H1 (cell line): Measurements from ENCODE around the gene SMAP1. TPM values are rescaled to one million over a fixed set of nuclear protein-coding genes. Genes with fewer than 3 reads are reported as not detected.

Source experiments
- CTCF ChIA-PET: fragments of 300-600 bp; sonication (Branson Sonifier 250); formaldehyde crosslinking; loops from one replicate; lab custom pipeline; 2021; ENCODE audit not compliant: partially characterized antibody; lab: Charles Lee
- POLR2A ChIA-PET: fragments of 300-600 bp; sonication (Branson Sonifier 250); formaldehyde crosslinking; loops from one replicate; lab custom pipeline; 2021; ENCODE audit warnings: inconsistent platforms; ENCODE audit not compliant: partially characterized antibody; lab: Charles Lee
- DNase-seq, 2 experiments: peaks; one replicate each; pipeline versions ENCODE4 v3.0.0 to v3.0.0-alpha.2; 2010 to 2022; ENCODE audit warnings: low spot score in 2 of 2, low read depth in 1 of 2, mixed read lengths in 1 of 2
- FAIRE-seq: peaks from 2 replicates; lab custom pipeline; 2011; peaks lifted over from hg19 to GRCh38; lab: Jason Lieb, UNC
- H2AFZ ChIP-seq: 2 replicates; pipeline ENCODE4 v1.8.1; 2012; ENCODE audit warnings: low read length, inconsistent platforms
- H2AK5ac ChIP-seq: 2 replicates; pipeline ENCODE4 v1.6.1; 2013; ENCODE audit warnings: low read depth, low read length
- H2BK120ac ChIP-seq: replicated peaks from 2 replicates; pipeline ENCODE3; 2013; ENCODE audit warnings: low read depth, low read length, inconsistent platforms
- H2BK12ac ChIP-seq: 2 replicates; pipeline ENCODE4 v1.6.1; 2013; ENCODE audit warnings: low read depth, low read length
- H2BK15ac ChIP-seq: 2 replicates; pipeline ENCODE4 v1.6.1; 2013; ENCODE audit warnings: low read length
- H2BK20ac ChIP-seq: 2 replicates; pipeline ENCODE4 v1.6.1; 2013; ENCODE audit warnings: low read length
- H2BK5ac ChIP-seq: 2 replicates; pipeline ENCODE4 v1.6.1; 2013; ENCODE audit warnings: low read depth, low read length
- H3K14ac ChIP-seq: 2 replicates; pipeline ENCODE4 v1.6.1; 2013; ENCODE audit warnings: inconsistent platforms; ENCODE audit not compliant: insufficient read length
- H3K18ac ChIP-seq: 2 replicates; pipeline ENCODE4 v1.6.1; 2013; ENCODE audit warnings: low read length; ENCODE audit errors: extremely low read depth
- H3K23ac ChIP-seq: 2 replicates; pipeline ENCODE4 v1.6.1; 2013; ENCODE audit warnings: inconsistent platforms; ENCODE audit not compliant: insufficient read length
- H3K23me2 ChIP-seq: 2 replicates; pipeline ENCODE4 v1.6.1; 2013; ENCODE audit warnings: low read depth, low read length
- H3K27ac ChIP-seq: 2 replicates; pipeline ENCODE4 v1.6.1; 2011; ENCODE audit warnings: low read depth, low read length, inconsistent platforms
- H3K27me3 ChIP-seq, 4 experiments: replicated peaks in 1 of 4; 1 replicate in 1 of 4; 2 replicates in 3 of 4; pipeline versions ENCODE4 v1.6.1 to v1.8.1; 2011 to 2013; ENCODE audit warnings: low read length in 3 of 4, mild to moderate bottlenecking in 3 of 4, inconsistent platforms in 2 of 4, mixed read lengths in 2 of 4, moderate library complexity in 1 of 4; ENCODE audit not compliant: control insufficient read depth in 3 of 4, insufficient read depth in 3 of 4; ENCODE audit errors: extremely low read depth in 1 of 4
- H3K36me3 ChIP-seq, 4 experiments: 2 replicates each; pipeline versions ENCODE4 v1.6.1 to v1.8.1; 2011 to 2013; ENCODE audit warnings: mild to moderate bottlenecking in 4 of 4, low read length in 3 of 4, moderate library complexity in 2 of 4, control low read depth in 1 of 4, inconsistent platforms in 1 of 4; ENCODE audit not compliant: insufficient read depth in 4 of 4, control insufficient read depth in 2 of 4
- H3K4ac ChIP-seq: replicated peaks from 2 replicates; pipeline ENCODE3; 2013; ENCODE audit warnings: low read length, low read depth, mixed read lengths, inconsistent platforms; ENCODE audit not compliant: insufficient read length
- H3K4me1 ChIP-seq, 4 experiments: replicated peaks in 1 of 4; 1 replicate in 1 of 4; 2 replicates in 3 of 4; pipeline versions ENCODE4 v1.6.1 to v1.8.1; 2011 to 2013; ENCODE audit warnings: low read length in 3 of 4, inconsistent platforms in 2 of 4, mixed read lengths in 1 of 4; ENCODE audit not compliant: insufficient read depth in 4 of 4, control insufficient read depth in 3 of 4
- H3K4me2 ChIP-seq, 2 experiments: 2 replicates each; pipeline versions ENCODE4 v1.6.1 to v1.8.1; 2011 to 2013; ENCODE audit warnings: low read depth in 2 of 2, low read length in 2 of 2, control low read depth in 1 of 2, inconsistent platforms in 1 of 2, mild to moderate bottlenecking in 1 of 2; ENCODE audit not compliant: insufficient read depth in 1 of 2
- H3K4me3 ChIP-seq, 4 experiments: fragments of 200-600, 300-600 bp in 1 of 4; sonication (generic), shearing (Covaris generic), sonication (Bioruptor Twin) in 1 of 4; 2 replicates each; pipeline versions ENCODE4 v1.5.1 to v1.8.1; 2011 to 2016; ENCODE audit warnings: low read length in 4 of 4, low read depth in 3 of 4, control low read depth in 2 of 4, inconsistent platforms in 2 of 4, mild to moderate bottlenecking in 2 of 4, mixed read lengths in 1 of 4, moderate library complexity in 1 of 4; ENCODE audit not compliant: insufficient read depth in 2 of 4; ENCODE audit errors: extremely low read depth in 1 of 4
- H3K56ac ChIP-seq: replicated peaks from 2 replicates; pipeline ENCODE3; 2013; ENCODE audit warnings: low read depth, mild to moderate bottlenecking, mixed read lengths, low read length, inconsistent platforms; ENCODE audit not compliant: insufficient read length
- H3K79me1 ChIP-seq: 2 replicates; pipeline ENCODE4 v1.6.1; 2013; ENCODE audit warnings: low read depth, low read length, control low read depth
- H3K79me2 ChIP-seq, 2 experiments: 2 replicates each; pipeline versions ENCODE4 v1.6.1 to v1.8.1; 2012 to 2013; ENCODE audit warnings: low read length in 2 of 2, mild to moderate bottlenecking in 2 of 2, inconsistent platforms in 1 of 2; ENCODE audit not compliant: insufficient read depth in 2 of 2, control insufficient read depth in 1 of 2
- H3K9ac ChIP-seq, 4 experiments: replicated peaks in 1 of 4; 1 replicate in 1 of 4; 2 replicates in 3 of 4; pipeline versions ENCODE4 v1.6.1 to v1.8.1; 2011 to 2013; ENCODE audit warnings: low read depth in 3 of 4, low read length in 3 of 4, control low read depth in 2 of 4, mild to moderate bottlenecking in 2 of 4, moderate library complexity in 2 of 4, inconsistent platforms in 1 of 4; ENCODE audit errors: extremely low read depth in 1 of 4
- H3K9me3 ChIP-seq, 2 experiments: 2 replicates each; pipeline versions ENCODE4 v1.6.1 to v1.8.1; 2012 to 2013; ENCODE audit warnings: mild to moderate bottlenecking in 2 of 2, moderate library complexity in 2 of 2, control low read depth in 1 of 2, inconsistent platforms in 1 of 2, low read depth in 1 of 2, low read length in 1 of 2, mixed read lengths in 1 of 2; ENCODE audit not compliant: insufficient read depth in 2 of 2
- H4K20me1 ChIP-seq, 2 experiments: replicated peaks in 1 of 2; 2 replicates each; pipeline versions ENCODE3 to v1.8.1; 2011 to 2013; ENCODE audit warnings: inconsistent platforms in 2 of 2, low read length in 2 of 2, mild to moderate bottlenecking in 1 of 2; ENCODE audit not compliant: insufficient read depth in 2 of 2, control insufficient read depth in 1 of 2
- H4K5ac ChIP-seq: 2 replicates; pipeline ENCODE4 v1.6.1; 2013; ENCODE audit warnings: low read length, low read depth, mixed read lengths, inconsistent platforms; ENCODE audit not compliant: insufficient read length
- H4K8ac ChIP-seq: 2 replicates; pipeline ENCODE4 v1.8.0; 2013; ENCODE audit warnings: mild to moderate bottlenecking, moderate library complexity, low read length, inconsistent platforms; ENCODE audit not compliant: insufficient read depth; ENCODE audit errors: extremely low read depth
- H4K91ac ChIP-seq: replicated peaks from 2 replicates; pipeline ENCODE3; 2013; ENCODE audit warnings: low read length, mixed read lengths, inconsistent platforms; ENCODE audit not compliant: insufficient read length
- BCL11A ChIP-seq, 2 experiments: IDR thresholded peaks; one replicate each; pipeline ENCODE4 v1.6.1; 2011; ENCODE audit warnings: low read depth in 2 of 2, low read length in 2 of 2, mild to moderate bottlenecking in 2 of 2
- CBX5 ChIP-seq: fragments of 300-800, 300-1000 bp; sonication (generic); IDR thresholded peaks from 2 replicates; pipeline ENCODE4 v1.7.1; 2016; ENCODE audit warnings: antibody characterized with exemption, low read length, low read depth
- CHD1 ChIP-seq: IDR thresholded peaks from 2 replicates; pipeline ENCODE4 v1.6.1; 2012; ENCODE audit warnings: low read depth, low read length, improper control_type of control experiment
- CTBP2 ChIP-seq: IDR thresholded peaks from 2 replicates; pipeline ENCODE4 v1.7.0; 2011; ENCODE audit warnings: borderline replicate concordance, mild to moderate bottlenecking, moderate library complexity, mixed read lengths, low read length; ENCODE audit not compliant: insufficient read depth, insufficient read length
- KDM4A ChIP-seq: IDR thresholded peaks from one replicate; pipeline ENCODE4 v1.7.1; 2012; ENCODE audit warnings: low read depth, mild to moderate bottlenecking, moderate library complexity, low read length, inconsistent platforms; ENCODE audit not compliant: severe bottlenecking
- RBBP5 ChIP-seq: IDR thresholded peaks from 2 replicates; pipeline ENCODE4 v1.7.1; 2012; ENCODE audit warnings: low read depth, mild to moderate bottlenecking, inconsistent platforms, low read length, moderate library complexity, borderline replicate concordance
- SIN3A ChIP-seq, 2 experiments: IDR thresholded peaks in 1 of 2; conservative IDR thresholded peaks in 1 of 2; 2 replicates each; pipeline ENCODE4 v1.6.1; 2011 to 2012; ENCODE audit warnings: low read length in 2 of 2, improper control_type of control experiment in 1 of 2, low read depth in 1 of 2, mild to moderate bottlenecking in 1 of 2
- SP1 ChIP-seq: IDR thresholded peaks from 2 replicates; pipeline ENCODE4 v1.6.1; 2011; ENCODE audit warnings: low read depth, low read length
- SP2 ChIP-seq: IDR thresholded peaks from 2 replicates; pipeline ENCODE4 v1.6.1; 2012; ENCODE audit warnings: mild to moderate bottlenecking, low read length, inconsistent platforms
- SRF ChIP-seq: IDR thresholded peaks from 2 replicates; pipeline ENCODE4 v1.6.1; 2011; ENCODE audit warnings: mild to moderate bottlenecking, low read depth, low read length, moderate library complexity
- WGBS, 2 experiments: shearing (Covaris generic) in 1 of 2; methylation state at CpG; one replicate each; pipeline versions ENCODE4 v1.1.6 to v1.1.7; 2013 to 2015; ENCODE audit warnings: low lambda C conversion rate in 2 of 2, mixed read lengths in 2 of 2, inconsistent platforms in 1 of 2, low coverage in 1 of 2, missing lambda C conversion rate in 1 of 2; ENCODE audit not compliant: insufficient replicate concordance in 2 of 2, insufficient coverage in 1 of 2, insufficient read length in 1 of 2; ENCODE audit errors: extremely low coverage in 1 of 2, missing lambda C conversion rate in 1 of 2; 5-methylcytosine and 5-hydroxymethylcytosine counted together
- polyA plus RNA-seq, 7 experiments: library from polyadenylated mRNA; depleted of rRNA in 3 of 7; stranded (reverse) in 5 of 7; unstranded in 2 of 7; fragments of >200 nt in 5 of 7; fragments of 200-250 nt in 2 of 7; gene quantifications; 1 replicate in 5 of 7; 2 replicates in 1 of 7; 4 replicates in 1 of 7; pipeline versions ENCODE4 v1.2.1 to v1.2.3, GENCODE V29; 2011 to 2013; ENCODE audit warnings: missing spikeins in 2 of 7, mixed read lengths in 2 of 7
- total RNA-seq: library from RNA; stranded (reverse); fragmentation: NEBNext Ultra II Directional; extraction: Animal tissue kit (Norgen Biotek cat#: 25700); gene quantifications from 2 replicates; pipeline ENCODE4 v1.2.1, GENCODE V29; 2021
- TF ChIP-seq, protein P1 (sequence below), 3 experiments: IDR thresholded peaks; 1 replicate in 2 of 3; 2 replicates in 1 of 3; pipeline versions ENCODE4 v1.5.1 to v1.6.1; 2011; ENCODE audit warnings: low read length in 3 of 3, mild to moderate bottlenecking in 3 of 3, inconsistent platforms in 2 of 3, low read depth in 1 of 3, moderate library complexity in 1 of 3; ENCODE audit not compliant: insufficient read depth in 1 of 3; ENCODE audit errors: control extremely low read depth in 1 of 3

The SMAP1 gene
- total and polyA plus RNA-seq, 2 of the 8 experiments (the other 6 are each of a cell fraction or from before 2014, with no cell fraction given), result 18.8 to 32.4 TPM

DNA sequence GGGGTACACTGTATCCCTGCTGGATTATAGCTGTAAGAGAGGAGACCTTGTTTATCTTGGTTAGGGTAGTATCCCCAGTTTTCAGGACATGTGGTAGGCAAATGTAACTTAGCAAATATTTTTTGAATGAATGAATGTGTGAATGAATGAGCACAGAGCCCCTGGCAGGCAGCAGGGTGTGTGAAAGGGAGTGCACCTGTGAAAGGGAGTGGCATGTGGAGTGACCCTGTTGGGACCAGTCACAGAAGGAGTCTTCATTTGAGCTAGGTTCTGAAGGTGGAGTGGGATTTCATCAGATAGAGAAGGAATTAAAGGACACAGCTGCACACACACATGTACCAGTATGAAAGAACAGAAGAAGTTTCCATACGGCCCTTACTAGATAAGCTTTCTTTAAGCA lies 4.9 kb downstream of the SMAP1 start:
- ChIA-PET CTCF (interaction anchor here (0.9 to 2.3 kb wide), 4 partner anchors 14 to 211 kb away, joined by 3 to 17 read pairs (median 6); no protein-coding TSS in a partner anchor), POLR2A (no interaction called here)
- Histone ChIP-seq H3K23ac (no peak overlapping the region), H4K5ac (no peak overlapping the region), H3K27me3 (no peaks in the 10 kb centered on the region), H3K23me2 (peaks cover 2% of the 10 kb centered on the region), H2BK120ac (no peak overlapping the region), H3K27ac (no peak overlapping the region), H2BK12ac (0 out of 2 replicates have a peak overlapping the region, but pooled peaks have one; percentile 72), H3K4me3 (no peak overlapping the region), H2BK5ac (no peak overlapping the region), H3K36me3 (no peaks in the 10 kb centered on the region), H3K4ac (no peak overlapping the region), H3K14ac (no peak overlapping the region), H3K56ac (no peak overlapping the region), H2AK5ac (no peak overlapping the region; the same call in 1 of the 2 replicates), H3K9me3 (no peaks in the 10 kb centered on the region), H2BK15ac (no peak overlapping the region), H2AFZ (no peak overlapping the region), H3K18ac (no peak overlapping the region), H3K79me2 (peaks cover 0 to 75% of the 10 kb centered on the region in 2 experiments; a peak in 2 of 4 replicates), H3K9ac (no peak overlapping the region), H4K8ac (no peak overlapping the region), H4K20me1 (no peaks in the 10 kb centered on the region), H4K91ac (no peak overlapping the region), H3K79me1 (peaks cover 6% of the 10 kb centered on the region; the same call in 1 of the 2 replicates), H2BK20ac (no peak overlapping the region), H3K4me2 (no peak overlapping the region), H3K4me1 (peaks cover 0 to 5% (median 2%) of the 10 kb centered on the region in 4 experiments; a peak in 2 of 7 replicates)
- DNase-seq (no peak), FAIRE-seq (no peak)
- 81% methylated on average over 1 of the region's 1 CpG; no CpG with 5 or more reads in 1 of the 2 experiments for WGBS, 2 experiments
- TF ChIP-seq SRF (no peak), SP2 (no peak), CTBP2 (no peak), KDM4A (no peak), SIN3A (conservative IDR thresholded peaks at IDR 0.05 in 1 of 2, IDR thresholded peaks at IDR 0.05 in 1 of 2; ENCODE audit: low read depth in 1 of 2, low read length in 2 of 2) (no peak), RBBP5 (no peak), CHD1 (no peak), BCL11A (IDR thresholded peaks at IDR 0.05; ENCODE audit: low read depth in 2 of 2, low read length in 2 of 2) (no peak), CBX5 (no peak), SP1 (no peak)
- TF ChIP-seq, protein P1, sequence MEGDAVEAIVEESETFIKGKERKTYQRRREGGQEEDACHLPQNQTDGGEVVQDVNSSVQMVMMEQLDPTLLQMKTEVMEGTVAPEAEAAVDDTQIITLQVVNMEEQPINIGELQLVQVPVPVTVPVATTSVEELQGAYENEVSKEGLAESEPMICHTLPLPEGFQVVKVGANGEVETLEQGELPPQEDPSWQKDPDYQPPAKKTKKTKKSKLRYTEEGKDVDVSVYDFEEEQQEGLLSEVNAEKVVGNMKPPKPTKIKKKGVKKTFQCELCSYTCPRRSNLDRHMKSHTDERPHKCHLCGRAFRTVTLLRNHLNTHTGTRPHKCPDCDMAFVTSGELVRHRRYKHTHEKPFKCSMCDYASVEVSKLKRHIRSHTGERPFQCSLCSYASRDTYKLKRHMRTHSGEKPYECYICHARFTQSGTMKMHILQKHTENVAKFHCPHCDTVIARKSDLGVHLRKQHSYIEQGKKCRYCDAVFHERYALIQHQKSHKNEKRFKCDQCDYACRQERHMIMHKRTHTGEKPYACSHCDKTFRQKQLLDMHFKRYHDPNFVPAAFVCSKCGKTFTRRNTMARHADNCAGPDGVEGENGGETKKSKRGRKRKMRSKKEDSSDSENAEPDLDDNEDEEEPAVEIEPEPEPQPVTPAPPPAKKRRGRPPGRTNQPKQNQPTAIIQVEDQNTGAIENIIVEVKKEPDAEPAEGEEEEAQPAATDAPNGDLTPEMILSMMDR (IDR thresholded peaks at IDR 0.05; ENCODE audit: control extremely low read depth in 1 of 3, insufficient read depth in 1 of 3, low read depth in 1 of 3, low read length in 3 of 3), result no peak
